SJSA1 (cell line): ENCODE data around the gene UMAD1. TPM values are rescaled to one million over a fixed set of nuclear protein-coding genes. Genes with fewer than 3 reads are reported as not detected.
"Not testable (repeated sequence)": the region's sequence is repeated elsewhere in the genome, so short reads cannot be mapped to it uniquely, and the experiment has no call there.

Experiments used
- DNase-seq, 2 experiments: peaks; one replicate each; pipeline ENCODE4 v3.0.0-alpha.2; 2015 to 2020; ENCODE audit warnings: low spot score in 2 of 2, low read depth in 1 of 2
- H3K27ac ChIP-seq: fragments of 250-450 bp; sonication (Bioruptor Pico); 2 replicates; pipeline ENCODE4 v1.5.1; 2020; ENCODE audit warnings: mild to moderate bottlenecking, moderate library complexity
- H3K27me3 ChIP-seq: fragments of 250-450 bp; sonication (Bioruptor Pico); replicated peaks from 2 replicates; pipeline ENCODE4 v1.5.1; 2020; ENCODE audit warnings: mild to moderate bottlenecking, moderate library complexity
- H3K36me3 ChIP-seq: fragments of 250-450 bp; sonication (Bioruptor Pico); 2 replicates; pipeline ENCODE4 v1.5.1; 2020; ENCODE audit warnings: mild to moderate bottlenecking
- H3K4me1 ChIP-seq: fragments of 250-450 bp; sonication (Bioruptor Pico); replicated peaks from 2 replicates; pipeline ENCODE4 v1.6.1; 2021; ENCODE audit warnings: mild to moderate bottlenecking
- H3K4me3 ChIP-seq: fragments of 250-450 bp; sonication (Bioruptor Pico); 2 replicates; pipeline ENCODE4 v1.5.1; 2020; ENCODE audit warnings: mild to moderate bottlenecking
- H3K9me3 ChIP-seq: fragments of 250-450 bp; sonication (Bioruptor Pico); replicated peaks from 2 replicates; pipeline ENCODE4 v1.5.1; 2020; ENCODE audit warnings: mild to moderate bottlenecking
- total RNA-seq: library from RNA; depleted of rRNA; stranded (reverse); fragments of >200 nt; shearing (Covaris generic); gene quantifications from 2 replicates; pipeline ENCODE4 v1.2.3, GENCODE V29; 2014

The UMAD1 gene
- total RNA-seq, 1 experiment from 2014 or later, result 19.3 TPM

- 0 out of 2 replicates have a peak, but pooled peaks cover 3% of the 10 kb centered on the region for H3K27me3 ChIP-seq
- H3K4me3 ChIP-seq, result no peak overlapping the region
- H3K4me1 ChIP-seq, result no peaks in the 10 kb centered on the region
- no peak overlapping the region for H3K27ac ChIP-seq
- H3K36me3 ChIP-seq, result no peaks in the 10 kb centered on the region
- H3K9me3 ChIP-seq, result no peaks in the 10 kb centered on the region
- no peak for DNase-seq
Observed at GRCh38 chr7:7630626-7631329, 9.8 kb upstream of the UMAD1 start.

GRCh38 chr7:7639421-7639820 is 1.1 kb upstream of the UMAD1 start:
- Histone ChIP-seq H3K27me3 (no peaks in the 10 kb centered on the region), H3K4me3 (peak overlapping the region; percentile 72), H3K27ac (peak overlapping the region; percentile 63), H3K9me3 (no peaks in the 10 kb centered on the region), H3K36me3 (peaks cover 8% of the 10 kb centered on the region; the same call in 1 of the 2 replicates), H3K4me1 (peaks cover 10% of the 10 kb centered on the region)
- no peak for DNase-seq

GRCh38 chr7:7639847-7640220 is 718 bp upstream of the UMAD1 start:
- no peaks in the 10 kb centered on the region for H3K9me3 ChIP-seq
- DNase-seq, result no peak
- no peaks in the 10 kb centered on the region for H3K27me3 ChIP-seq
- peak overlapping the region; percentile 72 for H3K4me3 ChIP-seq
- peaks cover 10% of the 10 kb centered on the region for H3K4me1 ChIP-seq
- peaks cover 8% of the 10 kb centered on the region; the same call in 1 of the 2 replicates for H3K36me3 ChIP-seq
- H3K27ac ChIP-seq, result peak overlapping the region; percentile 63

- H3K27me3 ChIP-seq, result no peaks in the 10 kb centered on the region
- H3K27ac ChIP-seq, result peak overlapping the region; percentile 41; the same call in 1 of the 2 replicates
- no peaks in the 10 kb centered on the region for H3K9me3 ChIP-seq
- peak overlapping the region; percentile 72 for H3K4me3 ChIP-seq
- DNase-seq, result no peak
- H3K36me3 ChIP-seq, result peaks cover 8% of the 10 kb centered on the region; the same call in 1 of the 2 replicates
- H3K4me1 ChIP-seq, result peaks cover 10% of the 10 kb centered on the region
Observed at GRCh38 chr7:7641129-7641663, 644 bp downstream of the UMAD1 start.

- Histone ChIP-seq H3K27ac (no peak overlapping the region), H3K36me3 (peaks cover 3% of the 10 kb centered on the region; the same call in 1 of the 2 replicates), H3K4me1 (peaks cover 10% of the 10 kb centered on the region), H3K4me3 (no peak overlapping the region), H3K27me3 (no peaks in the 10 kb centered on the region), H3K9me3 (no peaks in the 10 kb centered on the region)
- DNase-seq, result no peak
Observed at GRCh38 chr7:7642081-7642480, 1.5 kb downstream of the UMAD1 start.

- DNase-seq, result no peak
Observed at GRCh38 chr7:7647495-7648036, 7.0 kb downstream of the UMAD1 start.

GRCh38 chr7:7650682-7651206 is 10.2 kb downstream of the UMAD1 start:
- H3K4me1 ChIP-seq, result no peaks in the 10 kb centered on the region; the same call in 1 of the 2 replicates
- H3K27me3 ChIP-seq, result no peaks in the 10 kb centered on the region
- H3K27ac ChIP-seq, result no peak overlapping the region
- H3K9me3 ChIP-seq, result no peaks in the 10 kb centered on the region
- no peak for DNase-seq
- H3K4me3 ChIP-seq, result no peak overlapping the region
- no peaks in the 10 kb centered on the region for H3K36me3 ChIP-seq

More at GRCh38 chr7:7647495-7648036, 7.0 kb downstream of the UMAD1 start:
- no peaks in the 10 kb centered on the region for H3K9me3 ChIP-seq
- H3K4me1 ChIP-seq, result no peaks in the 10 kb centered on the region; the same call in 1 of the 2 replicates
- H3K36me3 ChIP-seq, result no peaks in the 10 kb centered on the region
- H3K27me3 ChIP-seq, result no peaks in the 10 kb centered on the region
- H3K4me3 ChIP-seq, result no peak overlapping the region
- H3K27ac ChIP-seq, result no peak overlapping the region

- Histone ChIP-seq H3K27me3 (no peaks in the 10 kb centered on the region), H3K36me3 (no peaks in the 10 kb centered on the region), H3K4me1 (no peaks in the 10 kb centered on the region; the same call in 1 of the 2 replicates), H3K4me3 (no peak overlapping the region), H3K9me3 (no peaks in the 10 kb centered on the region), H3K27ac (no peak overlapping the region)
- DNase-seq, result no peak
Observed at GRCh38 chr7:7651479-7651878, 10.9 kb downstream of the UMAD1 start.

- no peaks in the 10 kb centered on the region for H3K36me3 ChIP-seq
- H3K4me3 ChIP-seq, result no peak overlapping the region
- DNase-seq, result no peak
- H3K27me3 ChIP-seq, result no peaks in the 10 kb centered on the region
- no peaks in the 10 kb centered on the region; the same call in 1 of the 2 replicates for H3K4me1 ChIP-seq
- no peaks in the 10 kb centered on the region for H3K9me3 ChIP-seq
- H3K27ac ChIP-seq, result no peak overlapping the region
Observed at GRCh38 chr7:7652798-7653540, 12.4 kb downstream of the UMAD1 start.

- Histone ChIP-seq H3K36me3 (no peaks in the 10 kb centered on the region), H3K4me1 (no peaks in the 10 kb centered on the region; the same call in 1 of the 2 replicates), H3K9me3 (no peaks in the 10 kb centered on the region), H3K4me3 (no peak overlapping the region), H3K27me3 (no peaks in the 10 kb centered on the region), H3K27ac (no peak overlapping the region)
- peak in 1 of 2 experiments; percentile 9 for DNase-seq
Observed at GRCh38 chr7:7653593-7654187, 13.1 kb downstream of the UMAD1 start.

GRCh38 chr7:7654964-7655715 is 14.6 kb downstream of the UMAD1 start:
- DNase-seq, result no peak
- no peaks in the 10 kb centered on the region for H3K36me3 ChIP-seq
- no peak overlapping the region for H3K4me3 ChIP-seq
- H3K27ac ChIP-seq, result no peak overlapping the region
- no peaks in the 10 kb centered on the region for H3K27me3 ChIP-seq
- no peaks in the 10 kb centered on the region; the same call in 1 of the 2 replicates for H3K4me1 ChIP-seq
- no peaks in the 10 kb centered on the region for H3K9me3 ChIP-seq

- H3K4me3 ChIP-seq, H3K4me1 ChIP-seq, DNase-seq, H3K36me3 ChIP-seq, H3K9me3 ChIP-seq, H3K27me3 ChIP-seq, H3K27ac ChIP-seq: not testable (repeated sequence)
Observed at GRCh38 chr7:7656459-7656858, 15.9 kb downstream of the UMAD1 start.

- DNase-seq, result no peak
- H3K9me3 ChIP-seq, result no peaks in the 10 kb centered on the region
- H3K36me3 ChIP-seq, result no peaks in the 10 kb centered on the region
- H3K27me3 ChIP-seq, result no peaks in the 10 kb centered on the region
- H3K4me1 ChIP-seq, result no peaks in the 10 kb centered on the region
- H3K4me3 ChIP-seq, result no peak overlapping the region
- H3K27ac ChIP-seq, result no peak overlapping the region
Observed at GRCh38 chr7:7662527-7662926, 22.0 kb downstream of the UMAD1 start.
